HEK293 (cell line): ENCODE results near the gene TK1.
A peak's percentile ranks its signal among the peaks of the same experiment; 100 is the strongest.

ENCODE experiments used
- CTCF ChIA-PET: fragments of 350-600 bp; formaldehyde crosslinking; extraction: SDS; loops from one replicate; lab custom pipeline; 2021; ENCODE audit warnings: antibody characterized with exemption; lab: Yijun Ruan, JAX
- POLR2A ChIA-PET: fragments of 300-600 bp; formaldehyde crosslinking; extraction: SDS; loops from one replicate; lab custom pipeline; 2020; ENCODE audit warnings: antibody characterized with exemption, inconsistent platforms; lab: Yijun Ruan, JAX
- H3K27ac ChIP-seq: fragments of 200-500 bp; sonication (Bioruptor generic); 2 replicates; pipeline ENCODE4 v1.5.1; 2014; ENCODE audit warnings: low read depth, low read length, control low read depth, inconsistent platforms; ENCODE audit errors: extremely low read depth
- H3K36me3 ChIP-seq, 2 experiments: fragments of 200-500 bp in 1 of 2; sonication (Bioruptor generic) in 1 of 2; 1 replicate in 1 of 2; 2 replicates in 1 of 2; pipeline ENCODE4 v1.5.1; 2014 to 2017; ENCODE audit warnings: inconsistent platforms in 2 of 2, low read length in 2 of 2; ENCODE audit not compliant: control insufficient read depth in 2 of 2, insufficient read depth in 1 of 2
- H3K4me1 ChIP-seq: fragments of 200-500 bp; sonication (Bioruptor generic); 2 replicates; pipeline ENCODE4 v1.5.1; 2014; ENCODE audit warnings: mild to moderate bottlenecking, low read length, inconsistent platforms; ENCODE audit not compliant: control insufficient read depth, insufficient read depth
- H3K4me3 ChIP-seq: 2 replicates; pipeline ENCODE4 v1.5.1; 2011; ENCODE audit warnings: low read depth, mild to moderate bottlenecking, control low read depth, low read length, moderate library complexity
- H3K9me3 ChIP-seq: fragments of 200-500 bp; sonication (Bioruptor generic); 2 replicates; pipeline ENCODE4 v1.5.1; 2014; ENCODE audit warnings: low read depth, low read length, inconsistent platforms; ENCODE audit not compliant: control insufficient read depth, insufficient read depth
- BCL11A ChIP-seq: fragments of 450-650 bp; formaldehyde crosslinking; IDR thresholded peaks from 2 replicates; pipeline ENCODE4 v1.5.1; 2016; ENCODE audit warnings: low read depth, missing biosample characterization, missing genetic modification characterization
- HOXC10 ChIP-seq: sonication (generic); formaldehyde crosslinking; IDR thresholded peaks from 2 replicates; pipeline ENCODE4 v1.8.1; 2023; ENCODE audit warnings: mild to moderate bottlenecking, missing genetic modification reagents
- KLF1 ChIP-seq: fragments of 450-650 bp; formaldehyde crosslinking; IDR thresholded peaks from 2 replicates; pipeline ENCODE4 v1.5.1; 2016; ENCODE audit warnings: missing biosample characterization, missing genetic modification characterization
- KLF8 ChIP-seq: fragments of 450-650 bp; formaldehyde crosslinking; IDR thresholded peaks from 2 replicates; pipeline ENCODE4 v1.5.1; 2016; ENCODE audit warnings: missing biosample characterization, missing genetic modification characterization
- MYNN ChIP-seq: fragments of 450-650 bp; formaldehyde crosslinking; IDR thresholded peaks from 2 replicates; pipeline ENCODE4 v1.5.1; 2016; ENCODE audit warnings: missing biosample characterization, missing genetic modification characterization, borderline replicate concordance
- OVOL3 ChIP-seq: fragments of 450-650 bp; formaldehyde crosslinking; IDR thresholded peaks from 2 replicates; pipeline ENCODE4 v1.5.1; 2016; ENCODE audit warnings: missing biosample characterization, missing genetic modification characterization
- PRDM10 ChIP-seq: fragments of 450-650 bp; formaldehyde crosslinking; IDR thresholded peaks from 2 replicates; pipeline ENCODE4 v1.5.1; 2016; ENCODE audit warnings: missing biosample characterization, missing genetic modification characterization
- SCRT1 ChIP-seq: fragments of 450-650 bp; formaldehyde crosslinking; IDR thresholded peaks from 2 replicates; pipeline ENCODE4 v1.5.1; 2016; ENCODE audit warnings: missing biosample characterization, missing genetic modification characterization, borderline replicate concordance
- SP2 ChIP-seq: fragments of 450-650 bp; formaldehyde crosslinking; IDR thresholded peaks from 2 replicates; pipeline ENCODE4 v1.5.1; 2016; ENCODE audit warnings: missing biosample characterization, missing genetic modification characterization
- YY1 ChIP-seq: fragments of 450-650 bp; formaldehyde crosslinking; IDR thresholded peaks from 2 replicates; pipeline ENCODE4 v1.5.1; 2018; ENCODE audit warnings: missing biosample characterization, missing genetic modification characterization
- ZFHX2 ChIP-seq: fragments of 450-650 bp; formaldehyde crosslinking; conservative IDR thresholded peaks from 2 replicates; pipeline ENCODE4 v1.5.1; 2016; ENCODE audit warnings: missing biosample characterization, missing genetic modification characterization
- ZIC2 ChIP-seq: fragments of 450-650 bp; formaldehyde crosslinking; IDR thresholded peaks from 2 replicates; pipeline ENCODE4 v1.5.1; 2016; ENCODE audit warnings: missing biosample characterization, missing genetic modification characterization
- ZNF121 ChIP-seq: fragments of 450-650 bp; formaldehyde crosslinking; IDR thresholded peaks from 2 replicates; pipeline ENCODE4 v1.5.1; 2016; ENCODE audit warnings: missing biosample characterization, missing genetic modification characterization
- ZNF184 ChIP-seq: fragments of 450-650 bp; IDR thresholded peaks from 2 replicates; pipeline ENCODE4 v1.5.1; 2018; ENCODE audit warnings: missing biosample characterization, mild to moderate bottlenecking, missing genetic modification characterization
- ZNF423 ChIP-seq: fragments of 450-650 bp; formaldehyde crosslinking; IDR thresholded peaks from 2 replicates; pipeline ENCODE4 v1.5.1; 2016; ENCODE audit warnings: missing biosample characterization, missing genetic modification characterization
- ZNF426 ChIP-seq: fragments of 450-650 bp; formaldehyde crosslinking; IDR thresholded peaks from 2 replicates; pipeline ENCODE4 v1.5.1; 2017; ENCODE audit warnings: missing biosample characterization, missing genetic modification characterization, mild to moderate bottlenecking, inconsistent platforms, moderate library complexity
- ZNF555 ChIP-seq: fragments of 450-650 bp; formaldehyde crosslinking; conservative IDR thresholded peaks from 2 replicates; pipeline ENCODE4 v1.5.1; 2017; ENCODE audit warnings: missing biosample characterization, mild to moderate bottlenecking, missing genetic modification characterization, inconsistent platforms
- ZNF561 ChIP-seq: fragments of 450-650 bp; IDR thresholded peaks from 2 replicates; pipeline ENCODE4 v1.5.1; 2018; ENCODE audit warnings: missing biosample characterization, missing genetic modification characterization, borderline replicate concordance
- ZNF596 ChIP-seq: fragments of 450-650 bp; IDR thresholded peaks from 2 replicates; pipeline ENCODE4 v1.5.0; 2018; ENCODE audit warnings: missing biosample characterization, mild to moderate bottlenecking, missing genetic modification characterization, moderate library complexity
- ZNF639 ChIP-seq: fragments of 450-650 bp; formaldehyde crosslinking; IDR thresholded peaks from 2 replicates; pipeline ENCODE4 v1.5.1; 2016; ENCODE audit warnings: missing biosample characterization, missing genetic modification characterization
- ZNF660 ChIP-seq: fragments of 450-650 bp; IDR thresholded peaks from 2 replicates; pipeline ENCODE4 v1.5.1; 2018; ENCODE audit warnings: missing biosample characterization, mild to moderate bottlenecking, missing genetic modification characterization
- ZNF707 ChIP-seq: fragments of 450-650 bp; formaldehyde crosslinking; IDR thresholded peaks from 2 replicates; pipeline ENCODE4 v1.5.1; 2016; ENCODE audit warnings: missing biosample characterization, missing genetic modification characterization
- ZNF747 ChIP-seq: fragments of 450-650 bp; formaldehyde crosslinking; IDR thresholded peaks from 2 replicates; pipeline ENCODE4 v1.5.1; 2016; ENCODE audit warnings: missing biosample characterization, missing genetic modification characterization
- ZNF777 ChIP-seq: fragments of 450-650 bp; formaldehyde crosslinking; IDR thresholded peaks from 2 replicates; pipeline ENCODE4 v1.5.1; 2017; ENCODE audit warnings: missing biosample characterization, missing genetic modification characterization, borderline replicate concordance
- ZSCAN30 ChIP-seq: fragments of 450-650 bp; IDR thresholded peaks from 2 replicates; pipeline ENCODE4 v1.5.1; 2018; ENCODE audit warnings: missing biosample characterization, mild to moderate bottlenecking, missing genetic modification characterization, moderate library complexity
- TF ChIP-seq, protein P1 (sequence below): fragments of 450-650 bp; formaldehyde crosslinking; optimal IDR thresholded peaks from 2 replicates; pipeline ENCODE3; 2016; ENCODE audit warnings: missing biosample characterization, mild to moderate bottlenecking, missing genetic modification characterization
- TF ChIP-seq, protein P2 (sequence below): fragments of 450-650 bp; formaldehyde crosslinking; IDR thresholded peaks from 2 replicates; pipeline ENCODE4 v1.5.1; 2016; ENCODE audit warnings: missing biosample characterization, missing genetic modification characterization
- TF ChIP-seq, protein P3 (sequence below): fragments of 450-650 bp; formaldehyde crosslinking; IDR thresholded peaks from 2 replicates; pipeline ENCODE4 v1.5.1; 2016; ENCODE audit warnings: missing biosample characterization, missing genetic modification characterization

The TK1 gene

DNA sequence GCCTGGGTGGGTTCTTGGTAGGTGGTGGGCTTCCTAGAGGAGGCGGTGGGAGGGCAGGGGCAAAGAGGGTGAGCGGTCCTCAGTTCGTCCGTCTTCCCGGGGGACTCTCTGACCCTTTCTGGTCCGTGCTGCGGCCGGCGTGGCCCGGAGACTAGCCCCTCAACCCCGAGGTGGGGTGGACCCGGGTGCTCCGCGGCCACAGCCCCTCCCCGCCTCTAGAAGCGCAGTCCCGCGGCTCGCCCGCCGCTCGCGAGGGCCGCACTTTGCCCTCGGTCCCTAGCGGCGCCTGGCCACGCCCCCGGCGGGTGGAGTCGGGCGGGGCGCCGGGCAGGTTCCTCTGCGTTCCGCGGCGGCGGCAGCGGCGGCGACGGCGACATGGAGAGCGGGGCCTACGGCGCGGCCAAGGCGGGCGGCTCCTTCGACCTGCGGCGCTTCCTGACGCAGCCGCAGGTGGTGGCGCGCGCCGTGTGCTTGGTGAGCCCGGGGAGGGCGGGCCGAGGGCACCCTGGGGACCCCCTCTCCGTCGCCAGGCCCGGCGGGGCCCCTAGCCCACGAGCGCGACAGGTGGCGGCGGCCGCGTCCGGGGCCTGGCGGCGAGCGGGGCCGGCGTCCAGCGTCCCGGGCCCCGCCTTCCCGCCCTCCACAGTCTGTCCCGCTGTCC is 18.5 kb downstream of the TK1 start, which contains the start of gene SYNGR2:
Gene SYNGR2, plus strand, starts transcription at position 340 of the 661 bp plus-strand sequence. Its CDS starts 36 bp downstream, at position 376.
- ChIA-PET CTCF (no interaction called here), POLR2A (interaction anchor here (0.7 to 4.6 kb wide), 4 partner anchors 10 to 27 kb away, joined by 3 to 47 read pairs (median 6); partner anchors contain the start of genes AFMID and TK1)
- H3K4me3 ChIP-seq, result peak within 1 kb of the TSS; percentile 67
- H3K9me3 ChIP-seq, result no peaks in the 10 kb centered on the region
- peak within 1 kb of the TSS; percentile 78; the same call in 1 of the 2 replicates for H3K27ac ChIP-seq
- peaks cover 0 to 33% of the 10 kb centered on the region in 2 experiments; a peak in 2 of 3 replicates for H3K36me3 ChIP-seq
- H3K4me1 ChIP-seq, result no peaks in the 10 kb centered on the region; the same call in 1 of the 2 replicates
- no peak for TF ChIP-seq ZNF121 (tag by site-specific recombination)
- TF ChIP-seq KLF1 (tag by site-specific recombination), result peak; percentile 76
- peak; percentile 83; the same call in 1 of the 2 replicates for TF ChIP-seq ZSCAN30 (tag by site-specific recombination)
- TF ChIP-seq ZFHX2 (tag by site-specific recombination), result peak; percentile 30
- TF ChIP-seq ZNF777 (tag by site-specific recombination), result no peak
- peak; percentile 77 for TF ChIP-seq PRDM10 (tag by site-specific recombination)
- TF ChIP-seq, protein P1, sequence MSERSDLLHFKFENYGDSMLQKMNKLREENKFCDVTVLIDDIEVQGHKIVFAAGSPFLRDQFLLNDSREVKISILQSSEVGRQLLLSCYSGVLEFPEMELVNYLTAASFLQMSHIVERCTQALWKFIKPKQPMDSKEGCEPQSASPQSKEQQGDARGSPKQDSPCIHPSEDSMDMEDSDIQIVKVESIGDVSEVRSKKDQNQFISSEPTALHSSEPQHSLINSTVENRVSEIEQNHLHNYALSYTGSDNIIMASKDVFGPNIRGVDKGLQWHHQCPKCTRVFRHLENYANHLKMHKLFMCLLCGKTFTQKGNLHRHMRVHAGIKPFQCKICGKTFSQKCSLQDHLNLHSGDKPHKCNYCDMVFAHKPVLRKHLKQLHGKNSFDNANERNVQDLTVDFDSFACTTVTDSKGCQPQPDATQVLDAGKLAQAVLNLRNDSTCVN (tag by site-specific recombination), result peak; percentile 87
- TF ChIP-seq, protein P2, sequence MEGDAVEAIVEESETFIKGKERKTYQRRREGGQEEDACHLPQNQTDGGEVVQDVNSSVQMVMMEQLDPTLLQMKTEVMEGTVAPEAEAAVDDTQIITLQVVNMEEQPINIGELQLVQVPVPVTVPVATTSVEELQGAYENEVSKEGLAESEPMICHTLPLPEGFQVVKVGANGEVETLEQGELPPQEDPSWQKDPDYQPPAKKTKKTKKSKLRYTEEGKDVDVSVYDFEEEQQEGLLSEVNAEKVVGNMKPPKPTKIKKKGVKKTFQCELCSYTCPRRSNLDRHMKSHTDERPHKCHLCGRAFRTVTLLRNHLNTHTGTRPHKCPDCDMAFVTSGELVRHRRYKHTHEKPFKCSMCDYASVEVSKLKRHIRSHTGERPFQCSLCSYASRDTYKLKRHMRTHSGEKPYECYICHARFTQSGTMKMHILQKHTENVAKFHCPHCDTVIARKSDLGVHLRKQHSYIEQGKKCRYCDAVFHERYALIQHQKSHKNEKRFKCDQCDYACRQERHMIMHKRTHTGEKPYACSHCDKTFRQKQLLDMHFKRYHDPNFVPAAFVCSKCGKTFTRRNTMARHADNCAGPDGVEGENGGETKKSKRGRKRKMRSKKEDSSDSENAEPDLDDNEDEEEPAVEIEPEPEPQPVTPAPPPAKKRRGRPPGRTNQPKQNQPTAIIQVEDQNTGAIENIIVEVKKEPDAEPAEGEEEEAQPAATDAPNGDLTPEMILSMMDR, result 0 out of 2 replicates have a peak, but pooled peaks have one; percentile 17
- TF ChIP-seq ZNF555 (tag by site-specific recombination), result no peak
- TF ChIP-seq ZNF184 (tag by site-specific recombination), result peak; percentile 53; the same call in 1 of the 2 replicates
- 0 out of 2 replicates have a peak, but pooled peaks have one; percentile 54 for TF ChIP-seq ZNF596 (tag by site-specific recombination)
- TF ChIP-seq SP2 (tag by site-specific recombination), result peak; percentile 16
- no peak for TF ChIP-seq ZNF426 (tag by site-specific recombination)
- TF ChIP-seq SCRT1 (tag by site-specific recombination), result no peak
- TF ChIP-seq YY1 (tag by site-specific recombination), result peak; percentile 25; the same call in 1 of the 2 replicates
- peak; percentile 80; the same call in 1 of the 2 replicates for TF ChIP-seq ZNF561
- no peak for TF ChIP-seq ZNF707
- TF ChIP-seq, protein P3, sequence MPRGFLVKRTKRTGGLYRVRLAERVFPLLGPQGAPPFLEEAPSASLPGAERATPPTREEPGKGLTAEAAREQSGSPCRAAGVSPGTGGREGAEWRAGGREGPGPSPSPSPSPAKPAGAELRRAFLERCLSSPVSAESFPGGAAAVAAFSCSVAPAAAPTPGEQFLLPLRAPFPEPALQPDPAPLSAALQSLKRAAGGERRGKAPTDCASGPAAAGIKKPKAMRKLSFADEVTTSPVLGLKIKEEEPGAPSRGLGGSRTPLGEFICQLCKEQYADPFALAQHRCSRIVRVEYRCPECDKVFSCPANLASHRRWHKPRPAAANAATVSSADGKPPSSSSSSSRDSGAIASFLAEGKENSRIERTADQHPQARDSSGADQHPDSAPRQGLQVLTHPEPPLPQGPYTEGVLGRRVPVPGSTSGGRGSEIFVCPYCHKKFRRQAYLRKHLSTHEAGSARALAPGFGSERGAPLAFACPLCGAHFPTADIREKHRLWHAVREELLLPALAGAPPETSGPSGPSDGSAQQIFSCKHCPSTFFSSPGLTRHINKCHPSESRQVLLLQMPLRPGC (tag by site-specific recombination), result 0 out of 2 replicates have a peak, but pooled peaks have one; percentile 24
- no peak for TF ChIP-seq ZNF747 (tag by site-specific recombination)
- TF ChIP-seq KLF8 (tag by site-specific recombination), result peak; percentile 68; the same call in 1 of the 2 replicates
- no peak for TF ChIP-seq ZNF423
- 0 out of 2 replicates have a peak, but pooled peaks have one; percentile 21 for TF ChIP-seq ZIC2 (tag by site-specific recombination)
- no peak for TF ChIP-seq BCL11A (tag by site-specific recombination)
- peak; percentile 93 for TF ChIP-seq ZNF660 (tag by site-specific recombination)
- no peak for TF ChIP-seq MYNN (tag by site-specific recombination)
- TF ChIP-seq HOXC10 (CRISPR knock-in tag), result no peak
- TF ChIP-seq ZNF639 (tag by site-specific recombination), result 0 out of 2 replicates have a peak, but pooled peaks have one; percentile 22
- 0 out of 2 replicates have a peak, but pooled peaks have one; percentile 10 for TF ChIP-seq OVOL3 (tag by site-specific recombination)
